ENCODE measurements around the gene THAP11.
A peak's percentile ranks its signal among the peaks of the same experiment; 100 is the strongest.

DNA sequence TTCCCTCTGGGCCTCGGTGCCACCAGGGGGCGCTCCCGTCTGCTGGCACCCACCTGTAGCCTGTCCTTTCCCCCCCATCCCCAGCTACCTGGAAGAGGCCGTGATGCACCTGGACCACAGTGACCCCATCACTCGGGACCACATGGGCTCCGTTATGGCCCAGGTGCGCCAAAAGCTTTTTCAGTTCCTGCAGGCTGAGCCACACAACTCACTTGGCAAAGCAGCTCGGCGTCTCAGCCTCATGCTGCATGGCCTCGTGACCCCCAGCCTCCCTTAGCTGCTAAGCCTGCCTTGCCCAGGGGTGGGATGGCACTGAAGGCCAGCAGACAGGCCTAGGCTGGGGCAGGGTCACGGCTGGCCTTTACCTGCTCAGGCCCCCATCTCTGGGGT, 41.7 kb downstream of the THAP11 start:
- TF ChIP-seq, protein P1, sequence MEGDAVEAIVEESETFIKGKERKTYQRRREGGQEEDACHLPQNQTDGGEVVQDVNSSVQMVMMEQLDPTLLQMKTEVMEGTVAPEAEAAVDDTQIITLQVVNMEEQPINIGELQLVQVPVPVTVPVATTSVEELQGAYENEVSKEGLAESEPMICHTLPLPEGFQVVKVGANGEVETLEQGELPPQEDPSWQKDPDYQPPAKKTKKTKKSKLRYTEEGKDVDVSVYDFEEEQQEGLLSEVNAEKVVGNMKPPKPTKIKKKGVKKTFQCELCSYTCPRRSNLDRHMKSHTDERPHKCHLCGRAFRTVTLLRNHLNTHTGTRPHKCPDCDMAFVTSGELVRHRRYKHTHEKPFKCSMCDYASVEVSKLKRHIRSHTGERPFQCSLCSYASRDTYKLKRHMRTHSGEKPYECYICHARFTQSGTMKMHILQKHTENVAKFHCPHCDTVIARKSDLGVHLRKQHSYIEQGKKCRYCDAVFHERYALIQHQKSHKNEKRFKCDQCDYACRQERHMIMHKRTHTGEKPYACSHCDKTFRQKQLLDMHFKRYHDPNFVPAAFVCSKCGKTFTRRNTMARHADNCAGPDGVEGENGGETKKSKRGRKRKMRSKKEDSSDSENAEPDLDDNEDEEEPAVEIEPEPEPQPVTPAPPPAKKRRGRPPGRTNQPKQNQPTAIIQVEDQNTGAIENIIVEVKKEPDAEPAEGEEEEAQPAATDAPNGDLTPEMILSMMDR (IDR thresholded peaks at IDR 0.05) = peak in 5 of 6 experiments; percentile 78 to 87 (median 82)
- no peak for TF ChIP-seq POLR2A (IDR thresholded peaks at IDR 0.05)
- TF ChIP-seq EP300 (IDR thresholded peaks at IDR 0.05) = no peak

All from upper lobe of left lung (tissue), 4 donors.